ENCODE results near the gene TOB1.

Gene TOB1

GRCh38 chr17:50820651-50821050 is 45.5 kb downstream of the TOB1 start:
- Histone ChIP-seq H3K36me3 (ENCODE audit: control insufficient read depth, insufficient read depth, low read length) (no peaks in the 10 kb centered on the region), H3K27me3 (replicated peaks; ENCODE audit: control insufficient read depth, insufficient read depth, low read length) (no peaks in the 10 kb centered on the region), H3K4me3 (replicated peaks; ENCODE audit: low read depth, low read length) (no peak overlapping the region)
- no peak for DNase-seq (ENCODE audit: extremely low read depth, insufficient read length)
- no peak for TF ChIP-seq CTCF (IDR thresholded peaks at IDR 0.05; ENCODE audit: insufficient read depth, low read length, poor library complexity, severe bottlenecking)

DNA sequence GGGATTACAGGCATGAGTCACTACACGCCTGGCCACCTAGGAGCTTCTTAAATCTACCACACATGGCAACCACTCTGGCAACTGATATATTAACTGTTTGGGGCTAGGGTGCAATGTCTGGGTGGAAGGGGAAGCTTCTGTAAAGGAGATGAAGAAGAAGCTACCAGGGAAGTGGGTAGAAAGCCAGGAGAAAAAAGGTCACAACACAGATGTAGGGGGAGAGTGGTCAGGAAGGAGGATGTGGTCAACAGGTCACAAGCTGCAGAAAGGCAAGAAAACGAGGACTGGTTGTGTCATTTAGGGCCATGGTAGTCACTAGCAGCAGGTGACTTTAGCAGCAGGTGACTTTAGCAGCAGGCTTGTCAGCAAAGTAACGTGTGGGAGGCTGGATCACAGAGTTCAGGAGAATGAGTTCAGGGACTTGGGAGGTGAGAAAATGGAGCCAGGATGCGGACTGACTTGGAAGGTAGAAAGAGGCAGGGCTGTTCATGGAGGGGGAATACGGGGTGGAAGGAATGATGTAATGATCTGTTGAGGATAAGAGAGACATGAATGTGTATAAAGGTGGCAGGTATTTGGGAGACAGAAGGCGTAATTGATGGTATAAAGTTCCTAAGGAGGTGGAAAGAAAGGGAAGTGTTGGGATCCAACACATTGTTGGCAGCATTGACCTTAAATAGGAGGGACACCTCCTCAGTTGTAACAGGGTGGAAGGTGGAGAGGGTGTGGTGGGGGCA is 47.1 kb downstream of the TOB1 start:
- TF ChIP-seq CTCF (IDR thresholded peaks at IDR 0.05; ENCODE audit: insufficient read depth, low read length, poor library complexity, severe bottlenecking) = no peak
- H3K36me3 ChIP-seq (ENCODE audit: control insufficient read depth, insufficient read depth, low read length) = no peaks in the 10 kb centered on the region
- no peaks in the 10 kb centered on the region for H3K27me3 ChIP-seq (replicated peaks; ENCODE audit: control insufficient read depth, insufficient read depth, low read length)
- no peak for DNase-seq (ENCODE audit: extremely low read depth, insufficient read length)
- no peak overlapping the region for H3K4me3 ChIP-seq (replicated peaks; ENCODE audit: low read depth, low read length)

DNA sequence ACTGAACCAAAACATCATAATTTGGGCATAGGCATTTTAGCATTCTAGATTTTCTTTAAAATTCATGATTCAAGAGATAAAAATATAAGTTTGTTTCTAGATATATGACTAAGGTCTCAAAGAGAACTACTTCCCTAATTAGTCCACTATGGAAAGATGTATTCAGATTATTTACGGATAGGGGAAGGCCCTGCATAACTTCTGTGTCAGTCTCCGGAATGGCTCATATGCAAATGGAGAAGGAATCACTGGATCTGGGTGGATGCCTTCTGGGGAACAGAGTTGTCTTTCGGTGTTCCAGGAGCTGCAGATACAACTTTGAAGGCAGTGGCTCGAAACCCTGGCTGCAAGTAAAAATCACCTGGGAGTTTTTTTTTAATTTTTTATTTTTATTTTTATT is 47.9 kb downstream of the TOB1 start:
- no peaks in the 10 kb centered on the region for H3K36me3 ChIP-seq (ENCODE audit: control insufficient read depth, insufficient read depth, low read length)
- DNase-seq (ENCODE audit: extremely low read depth, insufficient read length) = no peak
- no peak overlapping the region for H3K4me3 ChIP-seq (replicated peaks; ENCODE audit: low read depth, low read length)
- peaks cover under 1% of the 10 kb centered on the region; the same call in 1 of the 2 replicates for H3K27me3 ChIP-seq (replicated peaks; ENCODE audit: control insufficient read depth, insufficient read depth, low read length)
- no peak for TF ChIP-seq CTCF (IDR thresholded peaks at IDR 0.05; ENCODE audit: insufficient read depth, low read length, poor library complexity, severe bottlenecking)

DNA sequence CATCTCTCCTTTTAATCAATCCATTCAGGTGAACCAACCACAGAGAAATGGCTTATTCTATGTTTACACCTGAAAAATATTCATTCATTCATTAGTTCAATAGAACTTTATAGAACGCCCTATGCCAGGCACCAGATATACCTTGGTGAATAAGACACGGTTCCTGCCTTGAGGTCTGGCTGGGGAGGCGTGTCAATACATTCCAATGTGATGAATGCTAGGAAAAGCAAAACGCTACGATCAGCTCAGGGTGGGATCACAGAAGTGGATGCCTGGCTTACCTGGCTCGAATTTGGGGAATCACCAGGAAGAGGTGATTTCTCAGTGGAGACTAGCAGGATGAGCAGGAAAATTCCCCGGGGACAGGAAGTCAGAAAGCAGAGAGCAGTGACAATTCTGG is 48.3 kb downstream of the TOB1 start:
- no peak for TF ChIP-seq CTCF (IDR thresholded peaks at IDR 0.05; ENCODE audit: insufficient read depth, low read length, poor library complexity, severe bottlenecking)
- H3K4me3 ChIP-seq (replicated peaks; ENCODE audit: low read depth, low read length) = no peak overlapping the region
- no peak for DNase-seq (ENCODE audit: extremely low read depth, insufficient read length)
- peaks cover 1% of the 10 kb centered on the region; the same call in 1 of the 2 replicates for H3K27me3 ChIP-seq (replicated peaks; ENCODE audit: control insufficient read depth, insufficient read depth, low read length)
- no peaks in the 10 kb centered on the region for H3K36me3 ChIP-seq (ENCODE audit: control insufficient read depth, insufficient read depth, low read length)

GRCh38 chr17:50816771-50817751 is 49.1 kb downstream of the TOB1 start:
- TF ChIP-seq CTCF (IDR thresholded peaks at IDR 0.05; ENCODE audit: insufficient read depth, low read length, poor library complexity, severe bottlenecking) = peak; percentile 97
- Histone ChIP-seq H3K4me3 (replicated peaks; ENCODE audit: low read depth, low read length) (peak overlapping the region; percentile 39), H3K36me3 (ENCODE audit: control insufficient read depth, insufficient read depth, low read length) (no peaks in the 10 kb centered on the region), H3K27me3 (replicated peaks; ENCODE audit: control insufficient read depth, insufficient read depth, low read length) (peaks cover 1% of the 10 kb centered on the region; the same call in 1 of the 2 replicates)
- peak; percentile 47 for DNase-seq (ENCODE audit: extremely low read depth, insufficient read length)
